ENCODE data around the gene BAD. TPM values are rescaled to one million over a fixed set of nuclear protein-coding genes. Genes with fewer than 3 reads are reported as not detected.

The BAD gene
- total RNA-seq, 1 donor, result 26.7 TPM

GRCh38 chr11:64262271-64263002 is 22.0 kb downstream of the BAD start:
- H3K27me3 ChIP-seq (ENCODE audit: insufficient read depth, low read length), result no peaks in the 10 kb centered on the region
- H3K4me3 ChIP-seq (ENCODE audit: low read length), result no peak overlapping the region
- no peaks in the 10 kb centered on the region for H3K9me3 ChIP-seq (ENCODE audit: low read depth, low read length)
- peaks cover under 1% of the 10 kb centered on the region for H3K4me1 ChIP-seq (ENCODE audit: insufficient read depth, low read length)

- no peaks in the 10 kb centered on the region for H3K9me3 ChIP-seq (ENCODE audit: low read depth, low read length)
- no peaks in the 10 kb centered on the region for H3K27me3 ChIP-seq (ENCODE audit: insufficient read depth, low read length)
- H3K4me1 ChIP-seq (ENCODE audit: insufficient read depth, low read length), result no peaks in the 10 kb centered on the region
- H3K4me3 ChIP-seq (ENCODE audit: low read length), result no peak overlapping the region
Observed at GRCh38 chr11:64261556-64262080, 22.8 kb downstream of the BAD start.

- no peak overlapping the region for H3K4me3 ChIP-seq (ENCODE audit: low read length)
- H3K4me1 ChIP-seq (ENCODE audit: insufficient read depth, low read length), result no peaks in the 10 kb centered on the region
- no peaks in the 10 kb centered on the region for H3K9me3 ChIP-seq (ENCODE audit: low read depth, low read length)
- no peaks in the 10 kb centered on the region for H3K27me3 ChIP-seq (ENCODE audit: insufficient read depth, low read length)
Observed at GRCh38 chr11:64260147-64260708, 24.2 kb downstream of the BAD start.

- H3K27me3 ChIP-seq (ENCODE audit: insufficient read depth, low read length), result no peaks in the 10 kb centered on the region
- no peaks in the 10 kb centered on the region for H3K4me1 ChIP-seq (ENCODE audit: insufficient read depth, low read length)
- no peaks in the 10 kb centered on the region for H3K9me3 ChIP-seq (ENCODE audit: low read depth, low read length)
- no peak overlapping the region for H3K4me3 ChIP-seq (ENCODE audit: low read length)
Observed at GRCh38 chr11:64259533-64260067, 24.9 kb downstream of the BAD start.

- H3K27me3 ChIP-seq (ENCODE audit: insufficient read depth, low read length), result no peaks in the 10 kb centered on the region
- H3K9me3 ChIP-seq (ENCODE audit: low read depth, low read length), result no peaks in the 10 kb centered on the region
- H3K4me3 ChIP-seq (ENCODE audit: low read length), result no peak overlapping the region
- H3K4me1 ChIP-seq (ENCODE audit: insufficient read depth, low read length), result no peaks in the 10 kb centered on the region
Observed at GRCh38 chr11:64258946-64259532, 25.4 kb downstream of the BAD start.

GRCh38 chr11:64258356-64258755 is 26.1 kb downstream of the BAD start:
- Histone ChIP-seq H3K9me3 (ENCODE audit: low read depth, low read length) (no peaks in the 10 kb centered on the region), H3K4me1 (ENCODE audit: insufficient read depth, low read length) (no peaks in the 10 kb centered on the region), H3K27me3 (ENCODE audit: insufficient read depth, low read length) (no peaks in the 10 kb centered on the region), H3K4me3 (ENCODE audit: low read length) (no peak overlapping the region)

GRCh38 chr11:64256300-64256699 is 28.2 kb downstream of the BAD start:
- no peaks in the 10 kb centered on the region for H3K9me3 ChIP-seq (ENCODE audit: low read depth, low read length)
- peaks cover 16% of the 10 kb centered on the region for H3K4me1 ChIP-seq (ENCODE audit: insufficient read depth, low read length)
- H3K4me3 ChIP-seq (ENCODE audit: low read length), result no peak overlapping the region
- no peaks in the 10 kb centered on the region for H3K27me3 ChIP-seq (ENCODE audit: insufficient read depth, low read length)

GRCh38 chr11:64255135-64256128 is 29.0 kb downstream of the BAD start:
- Histone ChIP-seq H3K4me3 (ENCODE audit: low read length) (no peak overlapping the region), H3K27me3 (ENCODE audit: insufficient read depth, low read length) (no peaks in the 10 kb centered on the region), H3K4me1 (ENCODE audit: insufficient read depth, low read length) (peaks cover 23% of the 10 kb centered on the region), H3K9me3 (ENCODE audit: low read depth, low read length) (no peaks in the 10 kb centered on the region)

- no peaks in the 10 kb centered on the region for H3K27me3 ChIP-seq (ENCODE audit: insufficient read depth, low read length)
- H3K4me3 ChIP-seq (ENCODE audit: low read length), result no peak overlapping the region
- H3K9me3 ChIP-seq (ENCODE audit: low read depth, low read length), result no peaks in the 10 kb centered on the region
- peaks cover 23% of the 10 kb centered on the region for H3K4me1 ChIP-seq (ENCODE audit: insufficient read depth, low read length)
Observed at GRCh38 chr11:64254326-64254725, 30.1 kb downstream of the BAD start.

GRCh38 chr11:64253481-64253880 is 31.0 kb downstream of the BAD start:
- no peak overlapping the region for H3K4me3 ChIP-seq (ENCODE audit: low read length)
- peaks cover 23% of the 10 kb centered on the region for H3K4me1 ChIP-seq (ENCODE audit: insufficient read depth, low read length)
- H3K27me3 ChIP-seq (ENCODE audit: insufficient read depth, low read length), result no peaks in the 10 kb centered on the region
- H3K9me3 ChIP-seq (ENCODE audit: low read depth, low read length), result no peaks in the 10 kb centered on the region

- no peaks in the 10 kb centered on the region for H3K9me3 ChIP-seq (ENCODE audit: low read depth, low read length)
- no peak overlapping the region for H3K4me3 ChIP-seq (ENCODE audit: low read length)
- H3K4me1 ChIP-seq (ENCODE audit: insufficient read depth, low read length), result peaks cover 23% of the 10 kb centered on the region
- no peaks in the 10 kb centered on the region for H3K27me3 ChIP-seq (ENCODE audit: insufficient read depth, low read length)
Observed at GRCh38 chr11:64253043-64253442, 31.4 kb downstream of the BAD start.

GRCh38 chr11:64252003-64252872 is 32.2 kb downstream of the BAD start:
- no peaks in the 10 kb centered on the region for H3K9me3 ChIP-seq (ENCODE audit: low read depth, low read length)
- peak overlapping the region; percentile 57 for H3K4me3 ChIP-seq (ENCODE audit: low read length)
- H3K4me1 ChIP-seq (ENCODE audit: insufficient read depth, low read length), result peaks cover 27% of the 10 kb centered on the region
- no peaks in the 10 kb centered on the region for H3K27me3 ChIP-seq (ENCODE audit: insufficient read depth, low read length)

GRCh38 chr11:64251753-64252002 is 32.8 kb downstream of the BAD start:
- Histone ChIP-seq H3K27me3 (ENCODE audit: insufficient read depth, low read length) (no peaks in the 10 kb centered on the region), H3K9me3 (ENCODE audit: low read depth, low read length) (no peaks in the 10 kb centered on the region), H3K4me1 (ENCODE audit: insufficient read depth, low read length) (peaks cover 30% of the 10 kb centered on the region), H3K4me3 (ENCODE audit: low read length) (peak overlapping the region; percentile 57)
